ENCODE measurements around the gene ARHGAP31.
A peak's percentile ranks its signal among the peaks of the same experiment; 100 is the strongest.
"Not testable (repeated sequence)": the region's sequence is repeated elsewhere in the genome, so short reads cannot be mapped to it uniquely, and the experiment has no call there.

The ARHGAP31 gene

GRCh38 chr3:119293871-119294695 lies at the start of gene ARHGAP31:
Gene ARHGAP31, plus strand, starts transcription at chr3:119294383. Its CDS starts 522 bp downstream, at chr3:119294905.
- DNase-seq = peak; percentile 91

- no peak for DNase-seq
Measured at GRCh38 chr3:119245778-119246177, 48.4 kb upstream of the ARHGAP31 start.

GRCh38 chr3:119255214-119255613 lies 39.0 kb upstream of the ARHGAP31 start:
- no peak for DNase-seq

- DNase-seq = no peak
Measured at GRCh38 chr3:119257111-119257510, 37.1 kb upstream of the ARHGAP31 start.

- DNase-seq = no peak
Measured at GRCh38 chr3:119257654-119258410, 36.4 kb upstream of the ARHGAP31 start.

- no peak for DNase-seq
Measured at GRCh38 chr3:119258915-119259314, 35.3 kb upstream of the ARHGAP31 start.

- no peak for DNase-seq
Measured at GRCh38 chr3:119259821-119260220, 34.4 kb upstream of the ARHGAP31 start.

- DNase-seq = no peak
Measured at GRCh38 chr3:119261055-119261454, 33.1 kb upstream of the ARHGAP31 start.

GRCh38 chr3:119270212-119270611 lies 24.0 kb upstream of the ARHGAP31 start:
- DNase-seq = not testable (repeated sequence)

- DNase-seq = no peak
Measured at GRCh38 chr3:119276680-119277079, 17.5 kb upstream of the ARHGAP31 start.

GRCh38 chr3:119279101-119279554 lies 15.1 kb upstream of the ARHGAP31 start:
- no peak for DNase-seq

GRCh38 chr3:119279584-119280243 lies 14.5 kb upstream of the ARHGAP31 start:
- no peak for DNase-seq

GRCh38 chr3:119288669-119289403 lies 5.3 kb upstream of the ARHGAP31 start:
- DNase-seq = no peak

GRCh38 chr3:119289404-119289770 lies 4.8 kb upstream of the ARHGAP31 start:
- DNase-seq = no peak

GRCh38 chr3:119290613-119291012 lies 3.6 kb upstream of the ARHGAP31 start:
- no peak for DNase-seq

- DNase-seq = no peak
Measured at GRCh38 chr3:119291062-119291700, 3.0 kb upstream of the ARHGAP31 start.

GRCh38 chr3:119292666-119293065 lies 1.5 kb upstream of the ARHGAP31 start:
- peak; percentile 17 for DNase-seq

GRCh38 chr3:119293105-119293870 lies 895 bp upstream of the ARHGAP31 start:
- no peak for DNase-seq

GRCh38 chr3:119294696-119295671 lies 801 bp downstream of the ARHGAP31 start:
- peak; percentile 61 for DNase-seq
